H1 (cell line): ENCODE results near the gene UVRAG. TPM values are rescaled to one million over a fixed set of nuclear protein-coding genes. Genes with fewer than 3 reads are reported as not detected.

ENCODE experiments used
- CTCF ChIA-PET: fragments of 300-600 bp; sonication (Branson Sonifier 250); formaldehyde crosslinking; loops from one replicate; lab custom pipeline; 2021; ENCODE audit not compliant: partially characterized antibody; lab: Charles Lee
- POLR2A ChIA-PET: fragments of 300-600 bp; sonication (Branson Sonifier 250); formaldehyde crosslinking; loops from one replicate; lab custom pipeline; 2021; ENCODE audit warnings: inconsistent platforms; ENCODE audit not compliant: partially characterized antibody; lab: Charles Lee
- DNase-seq, 2 experiments: peaks; one replicate each; pipeline versions ENCODE4 v3.0.0 to v3.0.0-alpha.2; 2010 to 2022; ENCODE audit warnings: low spot score in 2 of 2, low read depth in 1 of 2, mixed read lengths in 1 of 2
- FAIRE-seq: peaks from 2 replicates; lab custom pipeline; 2011; peaks lifted over from hg19 to GRCh38; lab: Jason Lieb, UNC
- H2AFZ ChIP-seq: 2 replicates; pipeline ENCODE4 v1.8.1; 2012; ENCODE audit warnings: low read length, inconsistent platforms
- H2AK5ac ChIP-seq: 2 replicates; pipeline ENCODE4 v1.6.1; 2013; ENCODE audit warnings: low read depth, low read length
- H2BK120ac ChIP-seq: replicated peaks from 2 replicates; pipeline ENCODE3; 2013; ENCODE audit warnings: low read depth, low read length, inconsistent platforms
- H2BK12ac ChIP-seq: 2 replicates; pipeline ENCODE4 v1.6.1; 2013; ENCODE audit warnings: low read depth, low read length
- H2BK15ac ChIP-seq: 2 replicates; pipeline ENCODE4 v1.6.1; 2013; ENCODE audit warnings: low read length
- H2BK20ac ChIP-seq: 2 replicates; pipeline ENCODE4 v1.6.1; 2013; ENCODE audit warnings: low read length
- H2BK5ac ChIP-seq: 2 replicates; pipeline ENCODE4 v1.6.1; 2013; ENCODE audit warnings: low read depth, low read length
- H3K14ac ChIP-seq: 2 replicates; pipeline ENCODE4 v1.6.1; 2013; ENCODE audit warnings: inconsistent platforms; ENCODE audit not compliant: insufficient read length
- H3K18ac ChIP-seq: 2 replicates; pipeline ENCODE4 v1.6.1; 2013; ENCODE audit warnings: low read length; ENCODE audit errors: extremely low read depth
- H3K23ac ChIP-seq: 2 replicates; pipeline ENCODE4 v1.6.1; 2013; ENCODE audit warnings: inconsistent platforms; ENCODE audit not compliant: insufficient read length
- H3K23me2 ChIP-seq: 2 replicates; pipeline ENCODE4 v1.6.1; 2013; ENCODE audit warnings: low read depth, low read length
- H3K27ac ChIP-seq: 2 replicates; pipeline ENCODE4 v1.6.1; 2011; ENCODE audit warnings: low read depth, low read length, inconsistent platforms
- H3K27me3 ChIP-seq, 4 experiments: replicated peaks in 1 of 4; 1 replicate in 1 of 4; 2 replicates in 3 of 4; pipeline versions ENCODE4 v1.6.1 to v1.8.1; 2011 to 2013; ENCODE audit warnings: low read length in 3 of 4, mild to moderate bottlenecking in 3 of 4, inconsistent platforms in 2 of 4, mixed read lengths in 2 of 4, moderate library complexity in 1 of 4; ENCODE audit not compliant: control insufficient read depth in 3 of 4, insufficient read depth in 3 of 4; ENCODE audit errors: extremely low read depth in 1 of 4
- H3K36me3 ChIP-seq, 4 experiments: 2 replicates each; pipeline versions ENCODE4 v1.6.1 to v1.8.1; 2011 to 2013; ENCODE audit warnings: mild to moderate bottlenecking in 4 of 4, low read length in 3 of 4, moderate library complexity in 2 of 4, control low read depth in 1 of 4, inconsistent platforms in 1 of 4; ENCODE audit not compliant: insufficient read depth in 4 of 4, control insufficient read depth in 2 of 4
- H3K4ac ChIP-seq: replicated peaks from 2 replicates; pipeline ENCODE3; 2013; ENCODE audit warnings: low read length, low read depth, mixed read lengths, inconsistent platforms; ENCODE audit not compliant: insufficient read length
- H3K4me1 ChIP-seq, 4 experiments: replicated peaks in 1 of 4; 1 replicate in 1 of 4; 2 replicates in 3 of 4; pipeline versions ENCODE4 v1.6.1 to v1.8.1; 2011 to 2013; ENCODE audit warnings: low read length in 3 of 4, inconsistent platforms in 2 of 4, mixed read lengths in 1 of 4; ENCODE audit not compliant: insufficient read depth in 4 of 4, control insufficient read depth in 3 of 4
- H3K4me2 ChIP-seq, 2 experiments: 2 replicates each; pipeline versions ENCODE4 v1.6.1 to v1.8.1; 2011 to 2013; ENCODE audit warnings: low read depth in 2 of 2, low read length in 2 of 2, control low read depth in 1 of 2, inconsistent platforms in 1 of 2, mild to moderate bottlenecking in 1 of 2; ENCODE audit not compliant: insufficient read depth in 1 of 2
- H3K4me3 ChIP-seq, 4 experiments: fragments of 200-600, 300-600 bp in 1 of 4; sonication (generic), shearing (Covaris generic), sonication (Bioruptor Twin) in 1 of 4; 2 replicates each; pipeline versions ENCODE4 v1.5.1 to v1.8.1; 2011 to 2016; ENCODE audit warnings: low read length in 4 of 4, low read depth in 3 of 4, control low read depth in 2 of 4, inconsistent platforms in 2 of 4, mild to moderate bottlenecking in 2 of 4, mixed read lengths in 1 of 4, moderate library complexity in 1 of 4; ENCODE audit not compliant: insufficient read depth in 2 of 4; ENCODE audit errors: extremely low read depth in 1 of 4
- H3K56ac ChIP-seq: replicated peaks from 2 replicates; pipeline ENCODE3; 2013; ENCODE audit warnings: low read depth, mild to moderate bottlenecking, mixed read lengths, low read length, inconsistent platforms; ENCODE audit not compliant: insufficient read length
- H3K79me1 ChIP-seq: 2 replicates; pipeline ENCODE4 v1.6.1; 2013; ENCODE audit warnings: low read depth, low read length, control low read depth
- H3K79me2 ChIP-seq, 2 experiments: 2 replicates each; pipeline versions ENCODE4 v1.6.1 to v1.8.1; 2012 to 2013; ENCODE audit warnings: low read length in 2 of 2, mild to moderate bottlenecking in 2 of 2, inconsistent platforms in 1 of 2; ENCODE audit not compliant: insufficient read depth in 2 of 2, control insufficient read depth in 1 of 2
- H3K9ac ChIP-seq, 4 experiments: replicated peaks in 1 of 4; 1 replicate in 1 of 4; 2 replicates in 3 of 4; pipeline versions ENCODE4 v1.6.1 to v1.8.1; 2011 to 2013; ENCODE audit warnings: low read depth in 3 of 4, low read length in 3 of 4, control low read depth in 2 of 4, mild to moderate bottlenecking in 2 of 4, moderate library complexity in 2 of 4, inconsistent platforms in 1 of 4; ENCODE audit errors: extremely low read depth in 1 of 4
- H3K9me3 ChIP-seq, 2 experiments: 2 replicates each; pipeline versions ENCODE4 v1.6.1 to v1.8.1; 2012 to 2013; ENCODE audit warnings: mild to moderate bottlenecking in 2 of 2, moderate library complexity in 2 of 2, control low read depth in 1 of 2, inconsistent platforms in 1 of 2, low read depth in 1 of 2, low read length in 1 of 2, mixed read lengths in 1 of 2; ENCODE audit not compliant: insufficient read depth in 2 of 2
- H4K20me1 ChIP-seq, 2 experiments: replicated peaks in 1 of 2; 2 replicates each; pipeline versions ENCODE3 to v1.8.1; 2011 to 2013; ENCODE audit warnings: inconsistent platforms in 2 of 2, low read length in 2 of 2, mild to moderate bottlenecking in 1 of 2; ENCODE audit not compliant: insufficient read depth in 2 of 2, control insufficient read depth in 1 of 2
- H4K5ac ChIP-seq: 2 replicates; pipeline ENCODE4 v1.6.1; 2013; ENCODE audit warnings: low read length, low read depth, mixed read lengths, inconsistent platforms; ENCODE audit not compliant: insufficient read length
- H4K8ac ChIP-seq: 2 replicates; pipeline ENCODE4 v1.8.0; 2013; ENCODE audit warnings: mild to moderate bottlenecking, moderate library complexity, low read length, inconsistent platforms; ENCODE audit not compliant: insufficient read depth; ENCODE audit errors: extremely low read depth
- H4K91ac ChIP-seq: replicated peaks from 2 replicates; pipeline ENCODE3; 2013; ENCODE audit warnings: low read length, mixed read lengths, inconsistent platforms; ENCODE audit not compliant: insufficient read length
- ASH2L ChIP-seq: fragments of 200-600, 300-600 bp; sonication (generic); IDR thresholded peaks from one replicate; pipeline ENCODE4 v1.7.1; 2017; ENCODE audit warnings: low read length
- ATF3 ChIP-seq: IDR thresholded peaks from 2 replicates; pipeline ENCODE4 v1.6.1; 2011; ENCODE audit warnings: low read depth, mild to moderate bottlenecking, low read length; ENCODE audit not compliant: insufficient read depth
- EZH2 ChIP-seq: fragments of 200-600 bp; sonication (generic); IDR thresholded peaks from 2 replicates; pipeline ENCODE4 v1.7.1; 2012; ENCODE audit warnings: low read depth, mild to moderate bottlenecking, moderate library complexity, low read length, inconsistent platforms; ENCODE audit not compliant: severe bottlenecking
- HDAC2 ChIP-seq, 2 experiments: fragments of 300-600 bp in 1 of 2; sonication (generic) in 1 of 2; IDR thresholded peaks; 2 replicates each; pipeline ENCODE4 v1.6.1; 2011 to 2012; ENCODE audit warnings: low read depth in 2 of 2, low read length in 2 of 2, mild to moderate bottlenecking in 2 of 2, moderate library complexity in 2 of 2, borderline replicate concordance in 1 of 2, inconsistent platforms in 1 of 2
- KDM5A ChIP-seq: fragments of 200-600 bp; IDR thresholded peaks from 2 replicates; pipeline ENCODE4 v1.7.1; 2012; ENCODE audit warnings: mild to moderate bottlenecking, low read length, inconsistent platforms, mixed read lengths
- NANOG ChIP-seq: IDR thresholded peaks from 2 replicates; pipeline ENCODE4 v1.6.1; 2011; ENCODE audit warnings: low read length, low read depth, mild to moderate bottlenecking, inconsistent platforms; ENCODE audit not compliant: insufficient read depth, poor library complexity, severe bottlenecking
- RAD21 ChIP-seq, 2 experiments: IDR thresholded peaks in 1 of 2; conservative IDR thresholded peaks in 1 of 2; 2 replicates each; pipeline ENCODE4 v1.6.1; 2011; ENCODE audit warnings: low read depth in 2 of 2, low read length in 2 of 2, improper control_type of control experiment in 1 of 2, inconsistent platforms in 1 of 2, mild to moderate bottlenecking in 1 of 2, moderate library complexity in 1 of 2
- RXRA ChIP-seq: IDR thresholded peaks from 2 replicates; pipeline ENCODE4 v1.6.1; 2011; ENCODE audit warnings: low read depth, mild to moderate bottlenecking, low read length, moderate library complexity; ENCODE audit not compliant: insufficient read depth
- YY1 ChIP-seq: IDR thresholded peaks from 2 replicates; pipeline ENCODE4 v1.6.1; 2011; ENCODE audit warnings: low read depth, mild to moderate bottlenecking, low read length
- WGBS, 2 experiments: shearing (Covaris generic) in 1 of 2; methylation state at CpG; one replicate each; pipeline versions ENCODE4 v1.1.6 to v1.1.7; 2013 to 2015; ENCODE audit warnings: low lambda C conversion rate in 2 of 2, mixed read lengths in 2 of 2, inconsistent platforms in 1 of 2, low coverage in 1 of 2, missing lambda C conversion rate in 1 of 2; ENCODE audit not compliant: insufficient replicate concordance in 2 of 2, insufficient coverage in 1 of 2, insufficient read length in 1 of 2; ENCODE audit errors: extremely low coverage in 1 of 2, missing lambda C conversion rate in 1 of 2; 5-methylcytosine and 5-hydroxymethylcytosine counted together
- polyA plus RNA-seq, 7 experiments: library from polyadenylated mRNA; depleted of rRNA in 3 of 7; stranded (reverse) in 5 of 7; unstranded in 2 of 7; fragments of >200 nt in 5 of 7; fragments of 200-250 nt in 2 of 7; gene quantifications; 1 replicate in 5 of 7; 2 replicates in 1 of 7; 4 replicates in 1 of 7; pipeline versions ENCODE4 v1.2.1 to v1.2.3, GENCODE V29; 2011 to 2013; ENCODE audit warnings: missing spikeins in 2 of 7, mixed read lengths in 2 of 7
- total RNA-seq: library from RNA; stranded (reverse); fragmentation: NEBNext Ultra II Directional; extraction: Animal tissue kit (Norgen Biotek cat#: 25700); gene quantifications from 2 replicates; pipeline ENCODE4 v1.2.1, GENCODE V29; 2021
- TF ChIP-seq, protein P1 (sequence below): IDR thresholded peaks from 2 replicates; pipeline ENCODE4 v1.6.1; 2012; ENCODE audit warnings: inconsistent platforms

Gene UVRAG
- total and polyA plus RNA-seq, 2 of the 8 experiments (the other 6 are each of a cell fraction or from before 2014, with no cell fraction given), result 5.5 to 14.7 TPM

DNA sequence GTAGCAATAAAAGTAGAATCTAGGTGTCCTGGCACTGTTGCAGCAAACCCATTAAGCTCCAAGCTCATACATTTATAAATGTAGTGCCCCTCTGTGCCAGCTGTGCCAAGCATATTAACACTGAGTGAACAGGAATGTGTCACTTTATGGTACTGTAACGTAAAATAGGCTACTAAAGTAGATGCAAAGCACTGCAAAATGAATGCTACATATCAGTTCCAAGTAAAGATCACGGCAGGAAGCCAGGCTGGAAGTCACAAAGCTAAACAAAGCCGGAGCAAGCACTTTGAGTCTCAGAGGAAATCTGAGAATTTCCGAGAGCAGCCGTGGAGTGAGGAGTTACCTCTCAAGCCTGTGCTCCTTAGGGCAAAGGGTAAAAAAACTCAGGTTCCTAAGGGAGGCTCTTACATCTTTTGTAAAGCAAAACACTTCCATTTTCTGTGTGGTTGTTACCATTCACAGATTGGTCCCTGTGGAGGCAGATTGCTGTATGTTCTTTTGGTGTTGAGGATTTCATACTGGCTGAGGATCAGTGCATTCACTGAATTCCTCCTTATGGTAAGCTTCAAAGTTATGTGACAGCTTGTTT, 305.6 kb downstream of the UVRAG start:
- Histone ChIP-seq H2BK120ac (no peak overlapping the region), H3K4me3 (no peak overlapping the region), H3K56ac (no peak overlapping the region), H2BK12ac (no peak overlapping the region), H2AK5ac (no peak overlapping the region), H3K27me3 (no peaks in the 10 kb centered on the region), H3K9me3 (no peaks in the 10 kb centered on the region), H2AFZ (no peak overlapping the region), H3K14ac (no peak overlapping the region), H3K23ac (no peak overlapping the region), H3K4me2 (peak overlapping the region; percentile 2 to 32; a peak in 3 of 4 replicates), H4K20me1 (peaks cover 0 to 5% of the 10 kb centered on the region in 2 experiments), H3K18ac (no peak overlapping the region), H3K4ac (no peak overlapping the region), H3K4me1 (peaks cover 4 to 19% (median 8%) of the 10 kb centered on the region in 4 experiments; a peak in 6 of 7 replicates), H3K79me1 (no peaks in the 10 kb centered on the region), H2BK20ac (no peak overlapping the region), H2BK5ac (no peak overlapping the region), H4K91ac (no peak overlapping the region), H3K36me3 (no peaks in the 10 kb centered on the region), H2BK15ac (no peak overlapping the region), H4K8ac (no peak overlapping the region), H4K5ac (no peak overlapping the region), H3K79me2 (no peaks in the 10 kb centered on the region), H3K23me2 (no peaks in the 10 kb centered on the region), H3K27ac (no peak overlapping the region), H3K9ac (no peak overlapping the region)
- ChIA-PET CTCF (interaction anchor here (1.0 to 4.1 kb wide), 5 partner anchors 11 to 87 kb away, joined by 3 to 17 read pairs (median 3); no protein-coding TSS in a partner anchor), POLR2A (no interaction called here)
- 40% methylated on average over 5 of the region's 5 CpGs; no CpG with 5 or more reads in 1 of the 2 experiments for WGBS, 2 experiments
- FAIRE-seq, result peak; percentile 80
- peak in 1 of 2 experiments; percentile 15 for DNase-seq
- no peak for TF ChIP-seq YY1
- no peak for TF ChIP-seq RAD21 (IDR thresholded peaks at IDR 0.05 in 1 of 2, conservative IDR thresholded peaks at IDR 0.05 in 1 of 2; ENCODE audit: low read depth in 2 of 2, low read length in 2 of 2)
- TF ChIP-seq, protein P1, sequence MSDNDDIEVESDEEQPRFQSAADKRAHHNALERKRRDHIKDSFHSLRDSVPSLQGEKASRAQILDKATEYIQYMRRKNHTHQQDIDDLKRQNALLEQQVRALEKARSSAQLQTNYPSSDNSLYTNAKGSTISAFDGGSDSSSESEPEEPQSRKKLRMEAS, result no peak
- TF ChIP-seq ASH2L, result no peak
- TF ChIP-seq HDAC2 (IDR thresholded peaks at IDR 0.05; ENCODE audit: borderline replicate concordance in 1 of 2, low read depth in 2 of 2, low read length in 2 of 2), result no peak
- TF ChIP-seq NANOG, result no peak
- TF ChIP-seq KDM5A, result no peak
- TF ChIP-seq EZH2, result no peak
- TF ChIP-seq ATF3, result no peak
- no peak for TF ChIP-seq RXRA
